PC-3 (cell line): ENCODE data around the gene CYTH3. TPM values are rescaled to one million over a fixed set of nuclear protein-coding genes. Genes with fewer than 3 reads are reported as not detected.
A peak's percentile ranks its signal among the peaks of the same experiment; 100 is the strongest.

Source experiments
- ATAC-seq: fragments of 200-7000 bp; cut with Tn5 transposase; 2 replicates; pipeline ENCODE4 v1.9.1; 2020; ENCODE audit warnings: mild to moderate bottlenecking, moderate library complexity
- BruUV-seq: library from RNA; stranded (reverse); fragments of 400-500 nt; replicated peaks from 2 replicates; lab custom pipeline; 2021; lab: Mats Ljungman, UMichigan
- CTCF ChIA-PET: fragments of 300-600 bp; sonication (Branson Sonifier 250); formaldehyde crosslinking; loops from one replicate; lab custom pipeline; 2022; ENCODE audit warnings: antibody characterized with exemption; lab: Charles Lee
- POLR2A ChIA-PET: fragments of 300-600 bp; sonication (Branson Sonifier 250); formaldehyde crosslinking; loops from one replicate; lab custom pipeline; 2022; ENCODE audit warnings: antibody characterized with exemption; ENCODE audit not compliant: unreplicated experiment; lab: Charles Lee
- DNase-seq: peaks from one replicate; pipeline ENCODE4 v3.0.0-alpha.2; 2015
- H2AFZ ChIP-seq: fragments of 300-600 bp; sonication (generic); 2 replicates; pipeline ENCODE4 v1.6.0; 2016; ENCODE audit warnings: antibody characterized with exemption, low read length
- H3F3A ChIP-seq: fragments of 300-600 bp; sonication (generic); one replicate; pipeline ENCODE4 v1.6.0; 2017; ENCODE audit warnings: antibody characterized with exemption, low read length, control low read depth, mild to moderate bottlenecking; ENCODE audit not compliant: unreplicated experiment
- H3K27ac ChIP-seq: fragments of 300-600 bp; sonication (generic); 2 replicates; pipeline ENCODE4 v1.5.1; 2016; ENCODE audit warnings: mild to moderate bottlenecking, low read length
- H3K27me3 ChIP-seq: fragments of 300-600 bp; sonication (generic); 2 replicates; pipeline ENCODE4 v1.6.1; 2016; ENCODE audit warnings: low read length, mixed read lengths
- H3K36me3 ChIP-seq: fragments of 300-600 bp; sonication (generic); 2 replicates; pipeline ENCODE4 v1.6.1; 2016; ENCODE audit warnings: low read depth, mixed run types, low read length, mixed read lengths
- H3K4me1 ChIP-seq: fragments of 300-600 bp; sonication (generic); 2 replicates; pipeline ENCODE4 v1.5.1; 2016; ENCODE audit warnings: low read length; ENCODE audit not compliant: insufficient read depth
- H3K4me2 ChIP-seq: fragments of 300-600 bp; sonication (generic); 2 replicates; pipeline ENCODE4 v1.6.0; 2016; ENCODE audit warnings: low read length
- H3K4me3 ChIP-seq: fragments of 300-600 bp; sonication (generic); 2 replicates; pipeline ENCODE4 v1.5.1; 2016; ENCODE audit warnings: mild to moderate bottlenecking, low read length, mixed read lengths
- H3K79me2 ChIP-seq: fragments of 300-600 bp; sonication (generic); 2 replicates; pipeline ENCODE4 v1.6.1; 2017; ENCODE audit warnings: low read length, mixed read lengths
- H3K9ac ChIP-seq: fragments of 300-600 bp; sonication (generic); 2 replicates; pipeline ENCODE4 v1.6.0; 2016; ENCODE audit warnings: mild to moderate bottlenecking, low read length
- H3K9me2 ChIP-seq: fragments of 300-600 bp; sonication (generic); replicated peaks from 2 replicates; pipeline ENCODE4 v1.6.1; 2016; ENCODE audit warnings: mixed run types, low read length, mixed read lengths
- H3K9me3 ChIP-seq: fragments of 300-600 bp; sonication (generic); 2 replicates; pipeline ENCODE4 v1.6.1; 2016; ENCODE audit warnings: low read length, mixed read lengths
- H4K20me1 ChIP-seq: fragments of 300-600 bp; sonication (generic); 2 replicates; pipeline ENCODE4 v1.6.1; 2016; ENCODE audit warnings: low read length, mixed read lengths
- EZH2 ChIP-seq: fragments of 300-600 bp; sonication (generic); IDR thresholded peaks from one replicate; pipeline ENCODE4 v1.6.1; 2017; ENCODE audit warnings: antibody characterized with exemption, mild to moderate bottlenecking, low read length; ENCODE audit not compliant: unreplicated experiment
- EZH2phosphoT487 ChIP-seq: fragments of 300-600 bp; sonication (generic); IDR thresholded peaks from 2 replicates; pipeline ENCODE4 v1.6.1; 2018; ENCODE audit warnings: mild to moderate bottlenecking, antibody characterized with exemption, low read length, borderline replicate concordance
- intact Hi-C: fragments of 100-400 bp; cut with micrococcal nuclease; formaldehyde crosslinking; loops from 2 replicates; pipeline ENCODE4 v1.9.0; 2023
- total RNA-seq: library from RNA; depleted of rRNA; stranded (reverse); fragments of >200 nt; gene quantifications from 2 replicates; pipeline ENCODE4 v1.2.3, GENCODE V29; 2014
- TF ChIP-seq, protein P1 (sequence below): fragments of 300-600 bp; sonication (generic); conservative IDR thresholded peaks from 2 replicates; pipeline ENCODE4 v1.5.1; 2017; ENCODE audit warnings: antibody characterized with exemption, low read depth, mild to moderate bottlenecking, low read length

The CYTH3 gene
- total RNA-seq, 1 experiment from 2014 or later = 23.1 TPM

GRCh38 chr7:6237730-6238129 lies 34.7 kb downstream of the CYTH3 start:
- no peak overlapping the region for H2AFZ ChIP-seq
- H3K9me2 ChIP-seq = no peaks in the 10 kb centered on the region
- no peaks in the 10 kb centered on the region for H3K9me3 ChIP-seq
- H3K27me3 ChIP-seq = no peaks in the 10 kb centered on the region
- peak; percentile 50 for ATAC-seq
- POLR2A ChIA-PET = no interaction called here
- peak overlapping the region; percentile 13; the same call in 1 of the 2 replicates for H3K4me3 ChIP-seq
- peak overlapping the region; percentile 54 for H3K4me2 ChIP-seq
- no peaks in the 10 kb centered on the region for H3K36me3 ChIP-seq
- H3K27ac ChIP-seq = peak overlapping the region; percentile 85
- TF ChIP-seq, protein P1, sequence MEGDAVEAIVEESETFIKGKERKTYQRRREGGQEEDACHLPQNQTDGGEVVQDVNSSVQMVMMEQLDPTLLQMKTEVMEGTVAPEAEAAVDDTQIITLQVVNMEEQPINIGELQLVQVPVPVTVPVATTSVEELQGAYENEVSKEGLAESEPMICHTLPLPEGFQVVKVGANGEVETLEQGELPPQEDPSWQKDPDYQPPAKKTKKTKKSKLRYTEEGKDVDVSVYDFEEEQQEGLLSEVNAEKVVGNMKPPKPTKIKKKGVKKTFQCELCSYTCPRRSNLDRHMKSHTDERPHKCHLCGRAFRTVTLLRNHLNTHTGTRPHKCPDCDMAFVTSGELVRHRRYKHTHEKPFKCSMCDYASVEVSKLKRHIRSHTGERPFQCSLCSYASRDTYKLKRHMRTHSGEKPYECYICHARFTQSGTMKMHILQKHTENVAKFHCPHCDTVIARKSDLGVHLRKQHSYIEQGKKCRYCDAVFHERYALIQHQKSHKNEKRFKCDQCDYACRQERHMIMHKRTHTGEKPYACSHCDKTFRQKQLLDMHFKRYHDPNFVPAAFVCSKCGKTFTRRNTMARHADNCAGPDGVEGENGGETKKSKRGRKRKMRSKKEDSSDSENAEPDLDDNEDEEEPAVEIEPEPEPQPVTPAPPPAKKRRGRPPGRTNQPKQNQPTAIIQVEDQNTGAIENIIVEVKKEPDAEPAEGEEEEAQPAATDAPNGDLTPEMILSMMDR = no peak
- TF ChIP-seq EZH2 (no peak), EZH2phosphoT487 (no peak)
- H3K9ac ChIP-seq = peak overlapping the region; percentile 30
- intact Hi-C loops = no loop called here
- peaks cover 78% of the 10 kb centered on the region for H3K79me2 ChIP-seq
- peaks cover 5% of the 10 kb centered on the region for H3F3A ChIP-seq
- BruUV-seq = no TSS peak
- peaks cover 26% of the 10 kb centered on the region for H3K4me1 ChIP-seq
- H4K20me1 ChIP-seq = no peaks in the 10 kb centered on the region
- CTCF ChIA-PET = interaction anchor here (0.6 kb wide), 1 partner anchor 241 kb away, joined by 9 read pairs; no protein-coding TSS in a partner anchor
- peak; percentile 35 for DNase-seq

GRCh38 chr7:6237011-6237410 lies 35.4 kb downstream of the CYTH3 start:
- Histone ChIP-seq H3F3A (peaks cover 5% of the 10 kb centered on the region), H3K4me1 (peaks cover 26% of the 10 kb centered on the region), H3K4me3 (no peak overlapping the region), H3K79me2 (peaks cover 82% of the 10 kb centered on the region), H3K4me2 (no peak overlapping the region), H3K9me3 (no peaks in the 10 kb centered on the region), H2AFZ (no peak overlapping the region), H4K20me1 (no peaks in the 10 kb centered on the region), H3K9me2 (no peaks in the 10 kb centered on the region), H3K27ac (peak overlapping the region; percentile 85; the same call in 1 of the 2 replicates), H3K27me3 (no peaks in the 10 kb centered on the region), H3K9ac (no peak overlapping the region), H3K36me3 (no peaks in the 10 kb centered on the region)
- POLR2A ChIA-PET = no interaction called here
- BruUV-seq = no TSS peak
- DNase-seq (no peak), ATAC-seq (no peak)
- no peak for TF ChIP-seq EZH2
- no peak for TF ChIP-seq EZH2phosphoT487
- TF ChIP-seq, protein P1 = no peak
- CTCF ChIA-PET = interaction anchor here (0.6 kb wide), 1 partner anchor 240 kb away, joined by 9 read pairs; no protein-coding TSS in a partner anchor
- intact Hi-C loops = no loop called here

DNA sequence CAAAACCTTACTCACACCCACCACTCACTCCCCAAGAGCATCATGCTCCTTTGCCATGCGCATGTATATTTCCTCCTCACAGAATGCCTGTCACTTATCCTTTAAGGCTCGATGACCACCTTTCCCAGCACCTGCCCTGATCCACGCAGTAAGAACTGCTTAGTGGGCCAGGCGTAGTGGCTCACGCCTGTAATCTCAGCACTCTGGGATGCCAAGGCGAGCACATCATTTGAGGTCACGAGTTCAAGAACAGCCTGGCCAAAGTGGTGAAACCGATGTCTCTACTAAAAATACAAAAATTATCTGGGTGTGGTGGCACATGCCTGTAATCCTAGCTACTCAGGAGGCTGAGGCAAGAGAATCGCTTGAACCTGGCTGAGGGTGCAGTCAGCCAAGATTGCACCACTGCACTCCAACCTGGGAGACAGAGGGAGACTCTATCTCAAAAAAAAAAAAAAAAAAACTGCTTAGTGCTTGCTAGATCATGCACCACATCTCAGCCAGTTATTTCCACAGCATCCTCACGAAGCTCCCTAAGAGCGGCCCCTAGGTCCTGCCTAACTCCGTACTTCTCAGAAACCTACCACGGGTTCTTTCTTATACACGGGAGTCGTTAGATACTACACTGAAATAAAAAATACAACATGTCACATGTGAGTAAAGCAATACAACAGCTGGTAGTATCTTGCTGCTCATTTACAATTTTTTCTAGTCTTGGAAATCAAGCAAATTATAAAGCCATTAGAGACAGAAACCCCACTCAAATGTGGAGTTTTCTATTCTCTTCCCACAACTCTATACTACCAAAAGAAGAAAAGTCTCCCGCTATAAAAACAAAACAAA lies 37.2 kb downstream of the CYTH3 start:
- intact Hi-C loops = no loop called here
- peaks cover 26% of the 10 kb centered on the region for H3K4me1 ChIP-seq
- POLR2A ChIA-PET = no interaction called here
- CTCF ChIA-PET = no interaction called here
- no peaks in the 10 kb centered on the region for H4K20me1 ChIP-seq
- H2AFZ ChIP-seq = no peak overlapping the region
- no peak overlapping the region for H3K9ac ChIP-seq
- H3F3A ChIP-seq = peaks cover 5% of the 10 kb centered on the region
- no peaks in the 10 kb centered on the region for H3K9me2 ChIP-seq
- H3K27me3 ChIP-seq = no peaks in the 10 kb centered on the region
- H3K36me3 ChIP-seq = no peaks in the 10 kb centered on the region
- no peak overlapping the region for H3K4me3 ChIP-seq
- H3K27ac ChIP-seq = no peak overlapping the region
- TF ChIP-seq, protein P1 = no peak
- TF ChIP-seq EZH2phosphoT487 (no peak), EZH2 (no peak)
- H3K9me3 ChIP-seq = no peaks in the 10 kb centered on the region
- no TSS peak for BruUV-seq
- peaks cover 88% of the 10 kb centered on the region for H3K79me2 ChIP-seq
- ATAC-seq (no peak), DNase-seq (no peak)
- no peak overlapping the region for H3K4me2 ChIP-seq
